NT2/D1 (cell line): ENCODE data around the gene SH2B3.
"Not testable (repeated sequence)": the region's sequence is repeated elsewhere in the genome, so short reads cannot be mapped to it uniquely, and the experiment has no call there.

ENCODE experiments used
- SUZ12 ChIP-seq: IDR thresholded peaks from 2 replicates; pipeline ENCODE4 v1.6.1; 2011; ENCODE audit not compliant: insufficient read length, insufficient read depth; ENCODE audit errors: extremely low read depth
- YY1 ChIP-seq: IDR thresholded peaks from 2 replicates; pipeline ENCODE4 v1.6.1; 2011; ENCODE audit not compliant: insufficient read length, insufficient read depth
- ZNF274 ChIP-seq: IDR thresholded peaks from 2 replicates; pipeline ENCODE4 v1.6.1; 2011; ENCODE audit warnings: mild to moderate bottlenecking, low read depth, low read length

- not testable (repeated sequence) for TF ChIP-seq YY1, ZNF274, SUZ12
Observed at GRCh38 chr12:111396271-111396670, 9.5 kb upstream of the SH2B3 start.
